Cardiac septum (tissue), 1 donor: ENCODE data around the gene CST7. TPM values are rescaled to one million over a fixed set of nuclear protein-coding genes. Genes with fewer than 3 reads are reported as not detected.

Experiments
- DNase-seq: peaks from one replicate; pipeline ENCODE4 v3.0.0-alpha.2; 2020; ENCODE audit warnings: low spot score
- intact Hi-C: fragments of 100-400 bp; cut with DNase I; formaldehyde crosslinking; loops from one replicate; pipeline ENCODE4 v1.14.0; 2022
- long read RNA-seq: library from polyadenylated mRNA; unstranded; transcript quantifications from one replicate; pipeline ENCODE4 v2.0.0, GENCODE V29; 2021
- total RNA-seq: library from RNA; stranded (reverse); fragmentation: NEBNext Ultra II Directional; extraction: Animal tissue kit (Norgen Biotek cat#: 25700); gene quantifications from one replicate; pipeline ENCODE4 v1.2.1, GENCODE V29; 2021
- donor health status: DM: no; HTN: no; CAD: no.

CST7 gene, protein sequence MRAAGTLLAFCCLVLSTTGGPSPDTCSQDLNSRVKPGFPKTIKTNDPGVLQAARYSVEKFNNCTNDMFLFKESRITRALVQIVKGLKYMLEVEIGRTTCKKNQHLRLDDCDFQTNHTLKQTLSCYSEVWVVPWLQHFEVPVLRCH
- 1.6 TPM for total RNA-seq
- long read RNA-seq: 0 reads

DNA sequence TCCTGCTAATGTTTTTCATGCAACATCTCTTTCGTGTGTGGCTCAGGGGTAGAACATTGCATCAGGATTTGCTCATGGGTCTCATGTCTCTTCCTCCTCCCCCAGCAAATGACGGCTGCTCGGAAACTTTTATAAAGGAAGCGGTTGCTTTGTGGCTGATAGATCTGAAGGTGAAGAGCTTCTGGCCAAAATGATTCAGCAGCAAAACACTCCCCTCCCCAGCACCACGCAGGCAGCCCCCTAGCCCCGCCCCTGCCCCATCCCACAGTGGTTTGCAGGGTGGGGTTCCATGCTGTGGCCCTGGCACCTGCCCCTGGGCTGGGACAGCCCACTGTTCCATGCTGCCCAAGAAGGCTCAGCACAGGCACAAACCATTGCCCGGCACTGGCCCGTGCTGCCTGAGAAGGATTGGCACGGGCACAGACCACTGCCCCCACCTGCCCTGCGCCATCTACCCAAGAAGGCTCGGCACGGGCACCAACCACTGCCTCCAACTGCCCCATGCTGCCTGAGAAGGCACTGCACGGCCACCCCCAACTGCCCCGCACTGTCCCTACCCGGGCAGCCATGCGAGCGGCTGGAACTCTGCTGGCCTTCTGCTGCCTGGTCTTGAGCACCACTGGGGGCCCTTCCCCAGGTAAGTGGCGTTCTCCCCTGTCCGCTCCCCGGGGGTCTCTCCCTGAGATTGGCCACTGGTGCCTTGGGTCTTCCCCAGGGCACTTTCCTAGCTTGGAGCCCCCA, at the start of gene CST7:
Gene CST7 (plus strand): TSS at position 331 of the 741 bp plus-strand sequence. CDS start 237 bp downstream, at position 568.
- DNase-seq: peak; percentile 89
- intact Hi-C loops: no loop called here

DNA sequence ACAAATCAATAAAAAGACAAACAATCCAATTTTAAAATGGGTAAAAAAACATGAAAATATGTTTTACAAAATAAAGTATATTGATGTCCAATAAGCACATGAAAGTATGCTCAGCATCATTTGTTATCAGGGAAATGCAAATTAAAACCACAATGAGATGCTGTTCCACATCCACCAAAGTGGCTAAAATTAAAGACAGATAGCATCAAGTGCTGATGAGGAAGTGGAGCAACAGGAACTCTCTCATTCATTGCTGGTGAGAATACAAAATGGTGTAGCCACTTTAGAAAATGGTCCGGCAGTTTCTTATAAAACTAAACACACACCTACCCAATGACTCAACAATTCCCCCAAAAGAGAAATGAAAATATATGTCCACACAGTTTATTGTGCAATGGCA, 42.3 kb upstream of the CST7 start:
- no peak for DNase-seq
- intact Hi-C loops: no loop called here

DNA sequence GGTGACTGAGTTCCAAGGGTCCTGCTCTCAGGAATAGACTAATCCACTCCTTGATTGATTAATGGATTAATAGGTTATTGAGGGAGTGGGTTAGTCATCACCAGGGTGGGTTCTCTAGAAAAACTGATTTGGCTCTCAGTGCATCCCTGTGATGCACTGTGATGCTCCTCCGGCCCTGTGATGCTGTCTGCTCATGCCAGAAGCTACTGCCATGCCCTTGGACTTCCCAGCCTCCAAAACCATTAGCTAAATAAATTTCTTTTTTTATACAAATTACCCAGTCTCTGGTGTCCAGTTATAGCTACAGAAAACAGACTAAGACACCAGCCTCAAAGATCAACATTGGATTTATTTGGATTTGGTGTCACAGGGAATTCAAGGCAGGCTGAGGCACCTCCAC, 40.4 kb upstream of the CST7 start:
- intact Hi-C loops: no loop called here
- DNase-seq: no peak

DNA sequence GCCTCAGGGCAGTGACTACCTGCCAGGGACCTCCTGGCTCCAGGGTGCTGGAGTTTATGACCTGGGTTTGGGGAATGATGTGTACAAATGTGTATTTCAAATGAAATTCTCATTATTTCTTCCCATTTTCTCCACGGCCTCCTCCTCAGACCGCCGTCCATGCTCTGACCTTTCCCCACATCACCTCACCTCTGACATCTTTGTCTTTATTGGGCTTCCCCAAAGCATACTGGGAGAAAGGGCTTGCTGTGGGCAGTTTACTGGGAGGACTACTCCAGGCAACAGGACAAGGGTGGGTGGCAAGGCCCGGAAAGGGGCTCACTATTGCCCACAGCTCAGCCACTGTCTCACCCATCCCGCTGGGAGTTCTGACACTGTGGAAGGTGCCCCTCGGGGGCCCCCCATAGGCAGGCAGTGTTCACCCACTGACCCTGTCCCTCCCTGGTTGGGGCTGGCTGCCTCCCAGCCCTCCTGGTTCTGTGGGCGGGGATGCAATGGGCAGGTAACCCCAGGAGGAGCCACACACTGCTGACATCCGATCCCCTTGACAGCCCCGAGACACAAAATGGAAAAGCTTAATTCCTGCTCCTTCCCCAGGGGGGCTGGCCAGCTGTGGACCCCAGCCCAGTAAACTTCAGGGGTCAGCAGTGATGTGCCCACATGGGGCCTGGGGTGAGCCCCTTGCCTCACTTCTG, 39.8 kb upstream of the CST7 start:
- intact Hi-C loops: no loop called here
- DNase-seq: no peak

DNA sequence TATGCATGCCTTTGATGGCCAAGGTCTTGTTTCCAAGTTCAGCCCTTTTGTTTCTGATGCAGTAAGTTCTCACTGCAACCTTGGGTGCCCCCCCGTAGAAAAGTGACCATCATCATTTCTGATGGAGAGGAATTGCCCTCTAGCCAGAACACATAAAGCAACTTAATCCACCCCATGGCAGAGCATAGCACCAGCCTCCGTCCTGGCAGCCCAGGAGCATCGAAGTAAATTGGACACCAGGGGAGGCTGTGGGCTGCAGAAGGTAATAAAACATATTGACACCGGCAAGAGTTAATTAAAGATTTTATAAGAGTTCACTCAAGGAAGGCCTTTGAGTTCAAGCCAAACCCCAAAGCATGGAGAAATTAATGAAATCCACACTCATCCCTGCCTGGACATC, 39.2 kb upstream of the CST7 start:
- no peak for DNase-seq
- intact Hi-C loops: loop anchor here (10.0 kb wide), 1 partner anchor 975 kb away; no protein-coding TSS in a partner anchor

DNA sequence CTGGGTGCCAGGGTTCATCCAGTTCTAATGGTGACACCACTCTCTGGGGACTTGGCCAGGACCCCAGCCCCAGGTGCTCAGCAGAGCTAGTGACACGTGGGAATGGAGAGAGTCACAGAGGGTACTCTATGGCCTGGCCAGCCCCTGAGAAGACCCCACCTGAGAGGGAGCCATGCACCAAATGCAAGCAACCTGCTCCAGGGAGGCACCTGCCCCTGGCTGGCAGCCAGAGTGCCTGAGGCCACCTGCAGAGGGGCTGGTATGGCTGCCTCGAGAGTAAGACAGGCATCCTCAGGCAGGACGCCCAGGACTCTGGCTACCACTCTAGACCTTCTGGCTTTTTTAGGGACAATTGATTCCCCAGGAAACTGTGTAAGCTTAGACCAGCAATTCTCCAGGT, 38.6 kb upstream of the CST7 start:
- intact Hi-C loops: loop anchor here (10.0 kb wide), 1 partner anchor 976 kb away; no protein-coding TSS in a partner anchor

DNA sequence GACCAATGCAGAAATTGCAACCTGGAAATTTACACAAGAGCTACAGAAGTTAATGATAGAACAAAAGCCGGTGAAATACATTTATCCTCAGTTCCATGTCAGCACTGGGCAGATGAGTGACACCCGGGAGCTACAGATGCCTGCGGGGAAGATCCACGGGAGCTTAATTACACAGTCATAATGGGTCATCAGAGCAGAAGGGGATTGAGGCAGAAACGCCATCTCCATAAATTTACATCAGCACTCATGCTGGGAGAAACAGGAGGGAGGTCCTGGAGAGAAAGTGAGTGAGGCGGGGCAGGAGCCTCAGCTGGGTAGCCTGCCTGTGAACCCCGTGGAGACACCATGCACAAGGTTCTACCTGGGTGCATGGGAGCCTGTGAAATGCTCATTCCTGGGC, 37.6 kb upstream of the CST7 start:
- intact Hi-C loops: loop anchor here (10.0 kb wide), 1 partner anchor 977 kb away; no protein-coding TSS in a partner anchor

More for the DNA sequence above, 38.6 kb upstream of the CST7 start:
- DNase-seq: no peak

DNA sequence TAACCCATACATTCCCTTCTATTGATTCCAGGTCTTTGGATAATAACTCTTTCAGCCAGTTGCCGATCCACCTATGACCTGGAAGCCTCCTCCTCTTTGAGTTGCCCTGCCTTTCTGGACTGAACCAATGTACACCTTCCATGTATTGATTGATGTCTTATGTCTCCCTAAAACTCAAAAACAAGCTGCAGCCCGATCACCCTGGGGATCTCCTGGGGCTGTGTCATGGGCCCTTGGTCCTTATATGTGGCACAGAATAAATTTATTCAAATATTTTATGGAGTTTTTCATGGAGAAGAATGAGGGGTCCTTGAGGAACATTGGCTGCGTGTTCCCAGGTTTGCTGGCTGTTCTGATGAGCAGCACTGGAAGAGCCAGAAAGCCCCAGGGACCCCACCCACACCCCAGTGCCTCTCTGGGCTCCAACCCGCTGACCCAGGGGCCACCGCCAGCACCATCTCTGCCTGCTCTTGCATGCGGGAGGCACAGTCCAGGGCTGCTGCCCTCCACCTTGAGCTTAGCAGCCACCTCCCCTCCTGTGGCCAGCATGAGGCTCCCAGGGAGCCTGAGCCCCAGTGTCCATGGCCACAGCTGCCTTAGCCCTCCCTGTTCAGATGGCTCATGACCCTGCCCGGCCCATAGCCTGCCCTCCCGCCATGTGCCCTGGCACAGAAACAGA, 36.5 kb upstream of the CST7 start:
- DNase-seq: no peak
- intact Hi-C loops: loop anchor here (10.0 kb wide), 1 partner anchor 978 kb away; no protein-coding TSS in a partner anchor

More for the DNA sequence above, 37.6 kb upstream of the CST7 start:
- no peak for DNase-seq

DNA sequence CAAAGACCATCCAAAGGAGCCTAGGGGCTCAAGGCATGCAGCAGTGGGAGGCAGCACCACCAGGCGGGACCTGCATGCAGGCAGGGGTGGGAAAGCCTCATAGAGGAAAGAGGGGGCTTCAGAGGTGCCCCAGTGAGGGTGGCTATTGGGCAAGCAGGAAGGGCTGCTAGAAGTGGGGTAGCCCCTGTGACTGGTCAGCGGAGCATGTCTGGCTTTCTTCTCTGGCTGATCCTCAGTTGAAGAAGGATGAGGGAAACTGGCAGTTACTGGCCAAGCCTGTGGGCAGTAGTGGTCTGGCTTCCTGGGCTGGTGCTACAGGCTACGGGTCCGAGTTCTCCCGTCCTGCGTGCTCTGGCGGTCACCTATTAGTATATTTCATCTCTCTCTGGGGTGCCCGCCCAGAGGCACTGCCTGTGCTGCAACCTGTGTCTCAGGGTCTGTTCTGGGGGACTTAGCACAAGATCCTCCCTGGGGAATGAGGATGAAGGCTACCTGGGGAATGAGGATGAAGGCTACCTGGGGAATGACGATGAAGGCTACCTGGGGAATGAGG, 35.9 kb upstream of the CST7 start:
- intact Hi-C loops: loop anchor here (10.0 kb wide), 1 partner anchor 978 kb away; no protein-coding TSS in a partner anchor
- no peak for DNase-seq

DNA sequence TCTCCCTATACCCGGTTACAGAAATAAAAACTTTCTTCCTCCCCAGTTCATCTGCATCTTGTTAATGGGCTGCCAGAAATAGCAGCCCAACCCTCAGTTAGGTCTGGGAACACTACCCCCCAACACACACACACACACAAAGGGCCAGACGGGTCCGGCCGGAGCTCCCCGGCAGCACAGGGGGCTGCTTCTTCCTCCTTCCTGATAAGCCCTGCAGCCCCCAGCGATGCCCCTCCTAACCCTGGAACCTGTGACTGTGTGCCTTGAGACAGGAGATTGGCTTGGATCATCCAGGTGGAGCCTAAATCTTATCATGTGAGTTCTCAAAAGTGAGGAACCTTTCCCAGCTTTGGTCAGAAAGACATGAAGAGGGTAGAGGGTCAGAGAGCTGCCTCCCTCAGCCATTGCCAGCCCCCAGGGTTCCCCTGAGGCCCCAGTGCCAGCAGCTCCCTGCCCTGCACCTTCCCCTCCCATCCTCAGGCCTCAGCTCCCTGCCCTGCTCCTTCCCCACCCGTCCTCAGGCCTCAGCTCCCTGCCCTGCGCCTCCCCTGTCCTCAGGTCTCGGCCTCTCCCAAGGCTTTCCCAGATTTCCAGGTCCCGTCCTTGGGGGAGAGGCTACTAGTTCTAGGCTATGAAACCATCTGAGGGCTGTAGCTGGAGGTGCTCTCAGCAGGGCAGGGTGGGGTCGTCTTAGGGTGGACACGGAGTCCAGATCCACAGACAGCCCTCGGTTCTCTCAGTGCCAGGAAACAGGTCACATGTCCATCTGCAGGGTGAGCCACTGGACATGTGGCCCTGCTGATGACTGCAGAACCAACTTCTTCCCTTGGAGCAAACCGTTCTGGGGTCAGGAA, 34.5 kb upstream of the CST7 start:
- no peak for DNase-seq
- intact Hi-C loops: loop anchor here (5.0 to 10.0 kb wide), 2 partner anchors 752 to 980 kb away; no protein-coding TSS in a partner anchor

DNA sequence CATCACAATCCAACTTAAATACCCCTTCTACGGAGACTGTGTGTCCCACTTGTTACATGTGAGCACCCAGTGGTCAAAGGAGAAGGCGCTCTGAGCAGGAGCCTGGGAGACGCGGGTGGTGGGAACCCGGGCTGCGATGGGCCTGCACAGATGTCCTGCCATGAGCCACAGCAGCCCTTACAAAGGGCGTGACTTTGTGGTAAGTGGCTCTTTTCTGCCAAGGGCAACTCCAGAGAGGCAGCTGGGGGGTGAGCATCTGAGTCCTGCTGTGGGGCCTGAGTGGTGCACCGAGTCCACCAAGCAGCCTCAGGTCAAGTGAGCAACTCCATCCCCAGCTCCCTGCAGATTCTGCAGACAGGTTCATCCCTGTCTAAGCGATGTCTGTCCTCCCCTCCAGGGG, 33.6 kb upstream of the CST7 start:
- intact Hi-C loops: loop anchor here (5.0 to 10.0 kb wide), 2 partner anchors 753 to 981 kb away; no protein-coding TSS in a partner anchor
- no peak for DNase-seq

DNA sequence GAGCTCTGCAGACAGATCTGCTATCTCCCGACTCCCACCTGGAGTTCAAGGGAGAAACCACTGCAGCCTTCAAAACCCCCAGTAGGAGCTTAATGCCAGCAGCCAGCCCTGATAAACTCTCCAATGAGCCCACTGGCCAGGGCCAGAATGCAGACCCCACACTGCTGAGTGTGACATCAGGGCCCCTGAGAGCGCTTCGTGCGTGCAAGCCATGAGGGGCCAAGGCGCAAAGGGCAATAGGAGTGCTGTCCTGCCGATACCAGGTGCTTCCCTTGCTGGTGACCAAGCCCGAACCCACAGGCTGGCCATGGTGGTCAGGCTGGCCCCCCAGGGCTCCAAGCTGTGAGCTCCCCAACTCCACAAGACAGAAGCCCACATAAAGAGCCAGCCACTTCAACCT, 33.2 kb upstream of the CST7 start:
- DNase-seq: no peak
- intact Hi-C loops: loop anchor here (5.0 to 10.0 kb wide), 2 partner anchors 754 to 981 kb away; no protein-coding TSS in a partner anchor

DNA sequence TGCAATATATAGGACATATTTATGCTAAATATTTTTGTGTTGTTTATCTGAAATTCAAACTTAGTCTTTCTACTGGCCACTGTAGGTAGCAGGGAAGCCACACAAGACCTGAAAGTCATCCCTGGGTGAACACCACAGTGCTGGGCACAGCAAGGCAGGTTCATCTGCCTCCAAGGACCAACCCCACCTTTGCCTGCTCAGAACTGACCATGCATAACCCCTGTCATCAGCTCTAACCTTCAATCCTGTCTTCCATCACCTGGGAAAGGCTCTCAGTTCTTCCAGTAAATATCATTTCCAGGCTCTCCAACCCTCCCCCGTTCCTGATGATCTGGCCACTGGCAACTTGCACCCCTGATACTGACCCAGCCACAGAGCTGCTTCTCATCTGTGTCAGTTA, 32.7 kb upstream of the CST7 start:
- intact Hi-C loops: loop anchor here (5.0 to 10.0 kb wide), 2 partner anchors 754 to 982 kb away; no protein-coding TSS in a partner anchor
- DNase-seq: no peak

DNA sequence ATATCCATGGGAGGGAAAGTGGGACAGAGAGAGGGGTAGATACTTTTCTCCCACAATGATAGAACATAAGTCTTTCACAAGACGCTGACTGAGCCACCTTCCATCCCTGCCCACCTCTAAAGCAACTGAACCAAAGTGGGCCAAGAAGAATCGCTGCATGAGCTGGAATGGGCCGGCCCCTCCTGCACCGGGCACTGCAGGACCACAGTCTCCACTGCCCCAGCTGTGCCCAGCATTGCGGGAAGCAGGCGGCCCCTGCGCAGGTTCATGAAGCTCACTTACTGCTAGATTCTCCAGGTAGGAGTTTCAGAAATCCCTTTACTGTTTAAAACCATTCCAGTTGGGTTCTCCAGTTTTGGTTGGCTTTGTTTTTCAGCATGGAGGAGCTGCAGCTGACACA, 32.0 kb upstream of the CST7 start:
- intact Hi-C loops: loop anchor here (5.0 to 10.0 kb wide), 2 partner anchors 755 to 982 kb away; no protein-coding TSS in a partner anchor
- DNase-seq: no peak

DNA sequence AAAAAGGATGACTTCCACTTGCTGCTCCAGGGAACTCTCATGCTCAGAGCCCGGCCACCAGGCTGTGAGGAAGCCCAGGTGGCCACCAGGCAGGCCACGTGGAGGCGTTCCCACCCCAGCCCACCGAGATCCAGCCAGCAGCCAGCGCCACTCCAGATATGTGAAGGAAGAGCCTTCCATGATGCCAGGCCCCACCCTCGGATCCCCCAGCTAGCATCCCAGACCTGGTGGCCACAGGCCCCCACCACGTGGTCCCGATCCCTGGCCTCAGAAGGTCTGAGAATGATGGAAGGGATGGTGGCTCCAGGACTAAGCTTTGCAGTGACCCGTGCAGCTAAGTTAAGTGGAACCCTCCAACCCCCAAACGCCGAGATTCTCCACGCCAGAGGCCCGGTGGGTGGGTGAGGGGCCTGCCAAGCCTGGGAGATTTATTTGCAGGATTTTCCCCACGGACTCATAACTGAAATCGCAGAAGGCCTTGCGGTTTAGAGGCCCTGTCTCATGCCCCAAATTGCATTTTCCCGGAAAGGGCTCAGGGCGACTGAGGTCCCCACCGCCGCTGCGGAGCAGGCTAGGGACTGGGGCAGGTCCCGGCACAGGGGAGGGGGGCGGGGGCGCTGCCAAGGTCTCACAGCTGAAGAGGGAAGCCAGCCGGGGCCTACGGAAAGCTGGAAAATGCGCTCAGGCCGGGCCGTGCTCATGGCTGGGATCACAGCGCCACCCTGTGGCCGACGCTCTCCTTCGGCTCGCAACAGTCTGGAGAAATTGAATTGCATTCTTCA, 31.1 kb upstream of the CST7 start:
- DNase-seq: peak; percentile 87
- intact Hi-C loops: loop anchor here (5.0 to 10.0 kb wide), 2 partner anchors 756 to 983 kb away; no protein-coding TSS in a partner anchor

DNA sequence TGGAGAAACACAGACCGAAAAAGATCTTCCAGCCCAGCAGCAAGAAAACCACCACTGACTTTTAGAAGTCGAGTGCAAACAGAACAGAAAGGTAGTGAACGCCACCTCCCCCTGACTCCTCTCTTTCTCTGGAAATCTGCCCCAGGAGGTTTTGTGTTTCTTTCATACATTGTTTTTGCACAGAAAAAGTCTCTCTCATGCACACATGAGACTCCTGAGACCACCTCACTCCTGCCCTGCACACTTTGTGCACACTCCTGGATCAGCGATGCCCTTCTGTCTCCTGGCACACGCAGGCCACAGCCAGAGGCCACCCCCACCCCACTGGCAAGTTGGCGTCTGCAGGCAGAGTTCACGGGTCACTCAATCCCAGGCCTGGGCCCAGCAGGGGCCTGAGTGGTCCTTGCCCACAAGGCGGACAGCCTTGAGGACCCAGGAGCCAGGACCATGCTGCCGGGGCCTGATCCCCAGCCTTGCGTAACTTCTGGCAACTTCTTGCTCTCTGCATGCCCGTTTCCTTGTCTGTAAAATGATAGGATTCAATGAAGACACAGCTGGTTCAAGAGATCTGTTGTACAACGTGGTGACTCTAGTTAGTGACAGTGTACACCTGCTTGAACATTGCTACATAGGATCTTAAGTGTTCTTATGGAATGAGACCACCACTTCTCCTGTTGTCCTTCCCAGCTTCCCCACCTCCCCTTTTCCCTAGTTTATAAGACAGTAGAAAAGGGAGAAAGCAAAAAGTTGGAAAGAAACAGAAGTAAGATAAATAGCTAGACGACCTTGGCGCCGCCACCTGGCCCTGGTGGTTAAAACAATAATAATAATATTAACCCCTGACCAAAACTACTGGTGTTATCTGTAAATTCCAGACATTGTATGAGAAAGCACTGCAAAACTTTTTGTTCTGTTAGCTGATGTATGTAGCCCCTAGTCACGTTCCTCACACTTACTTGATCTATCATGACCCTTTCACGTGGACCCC, 30.2 kb upstream of the CST7 start:
- DNase-seq: no peak
- intact Hi-C loops: loop anchor here (5.0 to 10.0 kb wide), 2 partner anchors 757 to 984 kb away; no protein-coding TSS in a partner anchor
